HG02840 (cell line): ENCODE measurements around the gene ADPRHL1.
"Not testable (repeated sequence)": the region's sequence is repeated elsewhere in the genome, so short reads cannot be mapped to it uniquely, and the experiment has no call there.

ENCODE experiments used
- ATAC-seq: cut with Tn5 transposase; IDR thresholded peaks from one replicate; pipeline ENCODE4 v1.9.1; 2021; ENCODE audit warnings: mild to moderate bottlenecking, moderate library complexity, moderate number of reproducible peaks; ENCODE audit not compliant: unreplicated experiment, low FRiP score

The ADPRHL1 gene

GRCh38 chr13:113483081-113483480 is 29.8 kb upstream of the ADPRHL1 start:
- ATAC-seq, result no peak

- ATAC-seq, result no peak
Measured at GRCh38 chr13:113479179-113479578, 25.9 kb upstream of the ADPRHL1 start.

GRCh38 chr13:113477724-113478123 is 24.4 kb upstream of the ADPRHL1 start:
- no peak for ATAC-seq

- no peak for ATAC-seq
Measured at GRCh38 chr13:113476811-113477210, 23.5 kb upstream of the ADPRHL1 start.

- no peak for ATAC-seq
Measured at GRCh38 chr13:113475911-113476310, 22.6 kb upstream of the ADPRHL1 start.

- no peak for ATAC-seq
Measured at GRCh38 chr13:113475280-113475679, 22.0 kb upstream of the ADPRHL1 start.

GRCh38 chr13:113474179-113474578 is 20.9 kb upstream of the ADPRHL1 start:
- ATAC-seq, result no peak

GRCh38 chr13:113472355-113473025 is 19.2 kb upstream of the ADPRHL1 start:
- no peak for ATAC-seq

GRCh38 chr13:113471844-113472243 is 18.6 kb upstream of the ADPRHL1 start:
- no peak for ATAC-seq

- not testable (repeated sequence) for ATAC-seq
Measured at GRCh38 chr13:113470635-113471163, 17.4 kb upstream of the ADPRHL1 start.

- no peak for ATAC-seq
Measured at GRCh38 chr13:113470073-113470472, 16.8 kb upstream of the ADPRHL1 start.

- ATAC-seq, result no peak
Measured at GRCh38 chr13:113469582-113469981, 16.3 kb upstream of the ADPRHL1 start.

GRCh38 chr13:113468472-113469201 is 15.3 kb upstream of the ADPRHL1 start:
- ATAC-seq, result no peak

GRCh38 chr13:113468029-113468428 is 14.7 kb upstream of the ADPRHL1 start:
- ATAC-seq, result no peak

GRCh38 chr13:113466383-113466782 is 13.1 kb upstream of the ADPRHL1 start:
- ATAC-seq, result no peak

GRCh38 chr13:113465300-113465699 is 12.0 kb upstream of the ADPRHL1 start:
- ATAC-seq, result no peak

- ATAC-seq, result no peak
Measured at GRCh38 chr13:113464476-113464875, 11.2 kb upstream of the ADPRHL1 start.

- ATAC-seq, result no peak
Measured at GRCh38 chr13:113461022-113461751, 7.9 kb upstream of the ADPRHL1 start.

- ATAC-seq, result no peak
Measured at GRCh38 chr13:113460599-113460998, 7.3 kb upstream of the ADPRHL1 start.

GRCh38 chr13:113460064-113460555 is 6.8 kb upstream of the ADPRHL1 start:
- ATAC-seq, result no peak
